Cardiac fibroblast (primary cell): ENCODE data around the gene ID3.

Experiments used
- DNase-seq, 2 donors: peaks; one replicate each; pipeline versions ENCODE4 v3.0.0 to v3.0.0-alpha.2; 2010; ENCODE audit warnings: low read depth in 2 of 2
- H3K4me3 ChIP-seq, 2 donors: replicated peaks in 1 of 2; 1 replicate in 1 of 2; 2 replicates in 1 of 2; pipeline ENCODE4 v1.5.1; 2011; ENCODE audit warnings: low read depth in 2 of 2, low read length in 2 of 2, mild to moderate bottlenecking in 2 of 2, moderate library complexity in 1 of 2
- TF ChIP-seq, protein P1 (sequence below): IDR thresholded peaks from one replicate; pipeline ENCODE4 v1.5.1; 2011; ENCODE audit warnings: low read depth, mild to moderate bottlenecking, low read length, inconsistent platforms

The ID3 gene

DNA sequence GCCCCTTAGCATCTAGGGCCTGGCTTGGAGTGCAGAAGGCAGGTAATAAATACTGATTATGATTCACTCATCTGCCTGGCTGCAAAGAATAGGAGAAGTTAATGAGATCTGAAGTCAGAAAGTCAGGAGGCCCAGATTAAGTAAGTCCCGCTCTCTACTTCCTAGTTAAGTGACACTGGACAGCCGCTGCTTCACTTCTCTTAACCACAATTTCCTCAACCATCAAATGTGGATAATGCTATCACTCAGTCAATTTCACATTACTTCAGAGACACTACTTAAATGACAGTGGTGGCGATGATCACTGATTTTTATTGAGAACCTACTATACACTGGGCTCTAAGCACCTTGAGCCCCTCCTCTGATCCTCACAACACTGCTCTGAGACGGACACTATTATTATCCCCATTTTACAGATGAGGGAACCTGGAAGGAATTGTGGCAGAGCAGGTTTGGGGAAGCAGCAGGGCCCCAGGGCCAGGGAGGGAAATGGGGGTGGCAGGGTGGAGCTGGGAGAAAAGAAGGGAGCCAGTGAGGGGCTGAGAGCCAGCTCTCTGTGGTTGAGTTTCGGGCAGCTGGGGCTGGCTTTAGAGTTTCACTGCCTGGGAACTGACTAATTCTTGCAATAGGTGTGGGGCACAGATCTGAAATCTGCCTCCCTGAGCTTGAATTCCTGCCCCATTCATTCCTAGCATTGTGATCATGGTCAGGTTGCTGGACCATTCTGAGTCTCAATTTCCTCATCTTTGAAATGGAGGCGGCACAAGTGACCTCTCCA is 25.9 kb downstream of the ID3 start:
- TF ChIP-seq, protein P1, sequence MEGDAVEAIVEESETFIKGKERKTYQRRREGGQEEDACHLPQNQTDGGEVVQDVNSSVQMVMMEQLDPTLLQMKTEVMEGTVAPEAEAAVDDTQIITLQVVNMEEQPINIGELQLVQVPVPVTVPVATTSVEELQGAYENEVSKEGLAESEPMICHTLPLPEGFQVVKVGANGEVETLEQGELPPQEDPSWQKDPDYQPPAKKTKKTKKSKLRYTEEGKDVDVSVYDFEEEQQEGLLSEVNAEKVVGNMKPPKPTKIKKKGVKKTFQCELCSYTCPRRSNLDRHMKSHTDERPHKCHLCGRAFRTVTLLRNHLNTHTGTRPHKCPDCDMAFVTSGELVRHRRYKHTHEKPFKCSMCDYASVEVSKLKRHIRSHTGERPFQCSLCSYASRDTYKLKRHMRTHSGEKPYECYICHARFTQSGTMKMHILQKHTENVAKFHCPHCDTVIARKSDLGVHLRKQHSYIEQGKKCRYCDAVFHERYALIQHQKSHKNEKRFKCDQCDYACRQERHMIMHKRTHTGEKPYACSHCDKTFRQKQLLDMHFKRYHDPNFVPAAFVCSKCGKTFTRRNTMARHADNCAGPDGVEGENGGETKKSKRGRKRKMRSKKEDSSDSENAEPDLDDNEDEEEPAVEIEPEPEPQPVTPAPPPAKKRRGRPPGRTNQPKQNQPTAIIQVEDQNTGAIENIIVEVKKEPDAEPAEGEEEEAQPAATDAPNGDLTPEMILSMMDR, result no peak
- H3K4me3 ChIP-seq, result no peak overlapping the region
- no peak for DNase-seq

- DNase-seq, result no peak
- TF ChIP-seq, protein P1, result no peak
- peak overlapping the region; percentile 17 to 18 for H3K4me3 ChIP-seq
Measured at GRCh38 chr1:23531562-23532094, 27.7 kb downstream of the ID3 start.

DNA sequence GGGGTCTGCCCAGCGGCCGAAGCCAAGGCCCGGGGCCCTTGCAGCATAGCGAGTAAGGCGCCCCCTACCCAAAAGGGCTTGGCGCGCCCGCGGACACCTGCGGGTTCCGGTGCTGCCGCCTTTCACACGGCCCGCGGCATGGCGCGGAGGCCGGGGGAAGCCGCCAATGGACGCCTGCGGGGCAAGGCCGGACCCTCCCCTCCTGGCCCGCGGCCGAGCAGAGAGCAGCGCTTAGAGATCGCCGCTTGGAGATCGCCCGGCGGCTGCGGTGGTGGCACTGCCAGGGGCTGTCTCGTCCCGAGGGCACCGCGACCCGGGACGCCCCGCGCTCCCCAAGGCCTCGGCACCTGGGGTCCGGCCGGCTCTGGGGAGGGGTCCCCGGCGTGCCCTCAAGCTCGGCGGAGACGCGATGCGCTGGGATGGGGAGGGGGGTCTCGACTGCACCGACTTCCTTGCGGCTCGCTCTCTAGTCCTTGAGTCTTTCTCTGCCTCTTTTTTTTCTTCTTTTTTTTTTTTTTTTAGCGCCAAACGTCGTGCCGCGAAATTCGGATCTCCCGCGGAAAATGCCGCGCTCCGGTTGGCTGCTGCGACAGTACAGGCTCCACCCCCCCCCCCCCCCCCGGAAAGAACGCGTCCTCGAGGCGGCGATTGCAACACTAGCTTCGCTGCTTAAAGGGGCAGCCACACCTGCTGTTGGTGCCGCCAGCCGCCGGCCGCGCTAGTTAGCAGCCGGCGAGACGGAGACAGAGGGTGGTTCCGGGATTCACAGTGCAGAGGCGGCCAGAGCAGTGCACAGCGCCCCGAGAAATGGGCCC is 28.3 kb downstream of the ID3 start, which contains the start of gene E2F2:
TSS of gene E2F2 (minus strand) at position 487 of the 815 bp plus-strand sequence. CDS start at position 47, 440 bp downstream.
- peak; percentile 80 to 91 for DNase-seq
- H3K4me3 ChIP-seq, result peak within 1 kb of the TSS; percentile 54 to 59
- TF ChIP-seq, protein P1, result no peak

- peak overlapping the region; percentile 54 to 59 for H3K4me3 ChIP-seq
- no peak for DNase-seq
- TF ChIP-seq, protein P1, result no peak
Measured at GRCh38 chr1:23530087-23530746, 29.1 kb downstream of the ID3 start.

DNA sequence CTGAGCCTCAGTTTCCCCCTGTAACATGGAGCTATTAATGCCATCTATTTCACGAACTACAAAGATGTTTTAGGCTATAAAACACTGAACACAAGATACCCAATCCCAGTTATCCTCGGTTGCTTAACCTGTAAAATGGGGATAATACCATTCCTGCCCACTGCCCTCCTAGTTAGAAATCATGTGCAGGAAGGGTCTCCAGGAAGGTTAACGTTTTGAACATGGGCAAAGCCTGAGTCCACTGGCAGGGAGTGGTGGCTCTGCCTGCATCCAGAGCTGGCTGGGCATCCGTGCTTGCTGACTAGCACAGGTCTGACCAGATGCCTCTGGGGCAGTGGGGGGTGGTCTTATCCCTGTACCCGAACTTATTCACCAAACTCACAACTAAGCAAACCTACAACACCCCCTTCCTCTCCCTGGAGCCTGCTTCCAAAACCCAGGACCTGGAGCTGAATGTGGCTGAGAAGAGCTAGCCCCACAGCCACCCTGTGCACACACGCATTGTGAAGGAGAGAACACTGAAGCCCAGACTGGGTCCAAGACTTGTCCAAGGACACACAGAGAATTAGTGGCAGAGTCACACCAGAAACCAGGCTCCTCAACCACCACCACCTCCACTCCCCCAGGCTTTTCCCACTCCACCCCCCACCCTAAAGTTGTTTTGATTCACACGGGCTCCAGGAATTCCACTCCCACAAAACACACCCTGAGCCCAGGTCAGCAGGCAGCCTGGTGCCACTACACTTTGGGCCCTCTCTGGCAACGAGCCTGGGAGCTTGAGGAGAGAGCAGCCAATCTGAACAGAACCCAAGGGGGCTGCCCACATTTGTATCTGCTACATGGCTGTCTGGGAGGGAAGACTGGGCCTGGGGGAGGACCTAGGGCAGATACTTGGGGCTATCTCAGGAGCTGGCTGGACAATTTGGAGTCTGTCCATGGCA is 29.9 kb downstream of the ID3 start:
- TF ChIP-seq, protein P1, result no peak
- no peak for DNase-seq
- H3K4me3 ChIP-seq, result no peak overlapping the region
